BJ (cell line): Measurements from ENCODE around the gene GCLC. TPM values are rescaled to one million over a fixed set of nuclear protein-coding genes. Genes with fewer than 3 reads are reported as not detected.

Experiments used
- CTCF ChIA-PET: fragments of 350-600 bp; formaldehyde crosslinking; extraction: SDS; loops from one replicate; lab custom pipeline; 2021; ENCODE audit warnings: antibody characterized with exemption, inconsistent platforms; lab: Yijun Ruan, JAX
- POLR2A ChIA-PET: fragments of 300-600 bp; sonication (Branson Sonifier 250); formaldehyde crosslinking; extraction: SDS; loops from one replicate; lab custom pipeline; 2021; ENCODE audit warnings: antibody characterized with exemption; lab: Charles Lee
- DNase-seq: peaks from one replicate; pipeline ENCODE4 v3.0.0-alpha.2; 2011; ENCODE audit warnings: low read depth
- H3K27me3 ChIP-seq: 2 replicates; pipeline ENCODE4 v1.6.0; 2011; ENCODE audit warnings: low read length; ENCODE audit not compliant: control insufficient read depth, insufficient read depth
- H3K36me3 ChIP-seq: 2 replicates; pipeline ENCODE4 v1.5.1; 2011; ENCODE audit warnings: low read length; ENCODE audit not compliant: control insufficient read depth, insufficient read depth
- H3K4me3 ChIP-seq: 2 replicates; pipeline ENCODE4 v1.5.1; 2011; ENCODE audit warnings: low read depth, mild to moderate bottlenecking, control low read depth, low read length
- polyA plus RNA-seq: library from polyadenylated mRNA; depleted of rRNA; stranded (reverse); fragments of >200 nt; gene quantifications from 2 replicates; pipeline ENCODE4 v1.2.3, GENCODE V29; 2011
- TF ChIP-seq, protein P1 (sequence below): IDR thresholded peaks from 2 replicates; pipeline ENCODE4 v1.5.1; 2011; ENCODE audit warnings: low read depth, mild to moderate bottlenecking, control low read depth, inconsistent platforms, low read length, moderate library complexity; ENCODE audit not compliant: insufficient read depth

GCLC gene
- polyA plus RNA-seq, 1 experiment = 8.4 TPM

DNA sequence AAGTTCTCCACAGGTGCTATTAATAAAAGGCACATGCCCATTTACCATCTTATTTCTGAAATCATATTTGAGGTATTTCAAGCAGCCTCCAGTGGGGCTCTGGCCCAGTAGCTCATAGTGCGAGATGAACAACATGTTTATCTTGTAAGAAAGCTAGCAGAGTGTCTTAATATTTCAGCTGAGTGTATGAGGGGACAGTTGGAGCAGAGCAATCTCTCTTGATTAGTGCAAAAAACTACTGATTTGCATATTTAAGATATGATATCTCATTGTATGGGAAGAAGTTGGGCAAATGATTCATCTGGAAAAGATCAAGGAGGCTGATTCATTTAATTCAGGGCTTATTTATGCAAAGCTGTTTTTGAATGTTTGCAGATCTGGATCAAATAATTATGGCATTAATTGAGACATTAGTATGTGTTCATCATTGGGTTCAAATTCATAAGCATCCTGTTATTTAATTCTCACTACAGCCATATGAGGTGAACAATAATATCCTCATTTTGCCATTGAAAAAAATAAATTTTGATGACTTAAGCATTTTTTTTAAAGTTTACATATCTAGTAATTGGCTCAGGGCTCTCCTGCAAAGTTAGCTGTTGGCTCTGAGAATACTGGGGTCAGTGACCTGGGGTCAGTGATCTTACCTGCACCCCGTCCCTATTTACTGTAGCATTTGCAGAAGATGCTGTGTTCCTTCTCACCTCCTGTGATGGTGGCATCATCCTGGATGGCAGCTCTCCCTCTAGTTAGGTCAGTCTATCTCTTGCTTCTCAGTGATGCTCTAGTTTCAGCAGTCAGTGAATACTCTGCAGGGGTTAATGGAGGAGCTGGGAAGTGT, 24.1 kb upstream of the GCLC start:
- POLR2A ChIA-PET = no interaction called here

DNA sequence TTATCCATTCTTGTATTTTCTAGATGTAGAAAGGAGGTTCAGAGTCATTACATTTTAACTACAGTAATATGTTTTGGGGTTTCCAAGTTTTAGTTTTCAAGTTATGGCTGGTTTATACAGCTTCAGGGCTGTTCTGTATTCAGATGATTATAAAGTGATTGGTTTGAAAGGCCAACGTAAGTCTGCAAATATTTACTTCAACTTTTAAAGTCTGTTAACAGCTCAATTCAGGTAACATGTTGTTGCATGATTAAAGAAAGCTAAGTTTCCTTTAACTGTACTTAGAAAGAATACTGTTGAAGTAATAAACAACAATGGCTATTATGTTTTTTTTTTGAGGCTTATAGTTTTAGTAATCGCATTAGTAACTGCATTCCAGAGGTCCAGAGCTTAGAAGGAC, 22.8 kb upstream of the GCLC start:
- no peak overlapping the region for H3K4me3 ChIP-seq
- no peak for DNase-seq
- CTCF ChIA-PET = no interaction called here
- POLR2A ChIA-PET = interaction anchor here (0.6 kb wide), 1 partner anchor 23 kb away, joined by 3 read pairs; the partner anchor contains the start of gene GCLC
- TF ChIP-seq, protein P1, sequence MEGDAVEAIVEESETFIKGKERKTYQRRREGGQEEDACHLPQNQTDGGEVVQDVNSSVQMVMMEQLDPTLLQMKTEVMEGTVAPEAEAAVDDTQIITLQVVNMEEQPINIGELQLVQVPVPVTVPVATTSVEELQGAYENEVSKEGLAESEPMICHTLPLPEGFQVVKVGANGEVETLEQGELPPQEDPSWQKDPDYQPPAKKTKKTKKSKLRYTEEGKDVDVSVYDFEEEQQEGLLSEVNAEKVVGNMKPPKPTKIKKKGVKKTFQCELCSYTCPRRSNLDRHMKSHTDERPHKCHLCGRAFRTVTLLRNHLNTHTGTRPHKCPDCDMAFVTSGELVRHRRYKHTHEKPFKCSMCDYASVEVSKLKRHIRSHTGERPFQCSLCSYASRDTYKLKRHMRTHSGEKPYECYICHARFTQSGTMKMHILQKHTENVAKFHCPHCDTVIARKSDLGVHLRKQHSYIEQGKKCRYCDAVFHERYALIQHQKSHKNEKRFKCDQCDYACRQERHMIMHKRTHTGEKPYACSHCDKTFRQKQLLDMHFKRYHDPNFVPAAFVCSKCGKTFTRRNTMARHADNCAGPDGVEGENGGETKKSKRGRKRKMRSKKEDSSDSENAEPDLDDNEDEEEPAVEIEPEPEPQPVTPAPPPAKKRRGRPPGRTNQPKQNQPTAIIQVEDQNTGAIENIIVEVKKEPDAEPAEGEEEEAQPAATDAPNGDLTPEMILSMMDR = no peak
- H3K36me3 ChIP-seq = no peaks in the 10 kb centered on the region
- H3K27me3 ChIP-seq = no peaks in the 10 kb centered on the region

More for the DNA sequence above, 24.1 kb upstream of the GCLC start:
- Histone ChIP-seq H3K4me3 (no peak overlapping the region), H3K36me3 (no peaks in the 10 kb centered on the region), H3K27me3 (no peaks in the 10 kb centered on the region)
- CTCF ChIA-PET = interaction anchor here (1.3 kb wide), 1 partner anchor 83 kb away, joined by 6 read pairs; no protein-coding TSS in a partner anchor
- TF ChIP-seq, protein P1 = no peak
- DNase-seq = no peak

DNA sequence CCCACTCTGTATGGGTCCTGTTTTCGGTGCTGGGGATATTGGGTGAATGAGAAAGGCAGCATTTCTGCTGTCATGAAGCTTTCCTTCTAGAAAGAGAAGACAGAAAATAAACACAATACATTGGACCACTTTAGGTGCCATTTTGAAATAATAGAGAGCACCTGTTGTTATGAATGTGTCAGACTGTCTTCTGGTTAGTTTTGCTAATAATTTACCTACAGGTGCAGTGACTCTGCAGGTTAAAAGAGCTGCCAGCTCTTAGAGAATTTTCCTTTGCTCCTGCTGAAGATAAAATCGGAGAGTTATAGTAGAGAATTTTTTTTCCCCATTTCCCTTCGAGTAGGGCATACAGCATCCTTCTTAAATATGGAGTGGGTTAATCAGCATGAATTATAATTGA, 21.9 kb upstream of the GCLC start:
- ChIA-PET POLR2A (no interaction called here), CTCF (no interaction called here)
- TF ChIP-seq, protein P1 = no peak
- no peak for DNase-seq
- no peak overlapping the region for H3K4me3 ChIP-seq
- H3K36me3 ChIP-seq = no peaks in the 10 kb centered on the region
- H3K27me3 ChIP-seq = no peaks in the 10 kb centered on the region

DNA sequence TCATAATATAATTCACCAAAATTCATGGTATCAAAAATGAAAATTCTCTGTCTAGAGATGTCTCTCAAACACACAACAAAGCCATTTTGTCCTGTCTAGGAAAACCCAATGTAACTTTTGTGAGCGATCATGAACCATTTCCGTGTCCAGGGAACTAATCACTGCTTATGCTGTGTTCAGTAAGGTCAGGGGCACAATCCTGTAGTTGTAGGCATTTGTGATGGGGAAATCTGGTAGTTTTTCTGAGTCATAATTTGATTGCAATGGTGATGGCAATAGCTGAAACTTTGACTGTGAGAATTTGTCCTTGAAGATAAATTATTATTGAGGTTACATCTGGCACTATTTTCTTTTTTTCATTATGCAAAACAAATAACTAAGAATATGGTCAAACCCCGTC, 21.0 kb upstream of the GCLC start:
- ChIA-PET CTCF (interaction anchor here (0.5 kb wide), 1 partner anchor 74 kb away, joined by 3 read pairs; no protein-coding TSS in a partner anchor), POLR2A (no interaction called here)
- TF ChIP-seq, protein P1 = no peak

DNA sequence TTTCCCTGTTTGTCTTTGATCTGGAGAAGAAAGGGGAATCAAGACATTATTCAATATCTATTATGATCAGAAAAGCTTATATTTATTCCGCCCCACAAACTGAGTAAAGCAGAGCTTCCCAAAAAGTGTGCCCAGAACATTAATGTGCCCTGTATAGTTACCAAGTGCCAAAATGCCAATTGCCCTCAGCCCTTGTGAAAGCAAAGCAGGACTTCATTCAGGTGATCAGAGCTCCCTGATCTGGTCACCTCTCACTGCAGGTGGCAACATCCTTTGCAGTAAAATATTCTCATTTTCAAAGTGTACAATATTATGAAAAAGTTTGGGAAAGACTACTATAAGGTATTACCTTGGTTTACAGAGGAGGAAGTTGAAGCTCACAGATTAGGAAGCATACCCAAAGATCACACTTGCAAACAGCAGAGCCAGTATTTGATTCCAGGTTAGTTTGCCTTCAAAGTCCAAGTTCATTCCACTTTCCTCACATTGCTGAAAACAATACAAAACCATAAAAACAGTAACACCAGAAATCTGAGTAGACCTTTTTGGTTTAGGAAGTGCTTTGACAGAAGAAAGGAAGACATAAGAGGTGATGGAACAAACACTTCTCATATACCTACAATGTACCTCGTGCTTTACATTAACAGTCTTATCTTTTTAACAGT, 19.6 kb upstream of the GCLC start:
- POLR2A ChIA-PET = no interaction called here
- TF ChIP-seq, protein P1 = no peak
- Histone ChIP-seq H3K36me3 (no peaks in the 10 kb centered on the region), H3K27me3 (no peaks in the 10 kb centered on the region), H3K4me3 (no peak overlapping the region)
- CTCF ChIA-PET = interaction anchor here (1.0 kb wide), 1 partner anchor 87 kb away, joined by 3 read pairs; no protein-coding TSS in a partner anchor
- no peak for DNase-seq

More for the DNA sequence above, 21.0 kb upstream of the GCLC start:
- no peak overlapping the region for H3K4me3 ChIP-seq
- no peaks in the 10 kb centered on the region for H3K27me3 ChIP-seq
- H3K36me3 ChIP-seq = no peaks in the 10 kb centered on the region
- DNase-seq = no peak
